Lung (tissue), 12 donors: ENCODE data around the gene EXOC2. TPM values are rescaled to one million over a fixed set of nuclear protein-coding genes. Genes with fewer than 3 reads are reported as not detected.

Experiments
- ATAC-seq: fragments of 200-7000 bp; cut with Tn5 transposase; one replicate; pipeline ENCODE4 v1.9.1; 2020; ENCODE audit warnings: moderate number of reproducible peaks; ENCODE audit not compliant: insufficient read depth, low FRiP score
- DNase-seq, 3 donors: peaks; one replicate each; pipeline ENCODE4 v3.0.0-alpha.2; 2013 to 2017
- H3K27ac ChIP-seq, 2 donors: one replicate each; pipeline ENCODE4 v1.5.1; 2013; ENCODE audit warnings: mild to moderate bottlenecking in 2 of 2, moderate library complexity in 2 of 2, control low read depth in 1 of 2, inconsistent platforms in 1 of 2, low read depth in 1 of 2, low read length in 1 of 2
- H3K27me3 ChIP-seq, 3 donors: one replicate each; pipeline ENCODE4 v1.5.1; 2013; ENCODE audit warnings: low read length in 2 of 3; ENCODE audit not compliant: control insufficient read depth in 3 of 3, insufficient read depth in 3 of 3
- H3K36me3 ChIP-seq, 4 donors: one replicate each; pipeline ENCODE4 v1.5.1; 2013; ENCODE audit warnings: low read length in 4 of 4, mild to moderate bottlenecking in 1 of 4, moderate library complexity in 1 of 4; ENCODE audit not compliant: control insufficient read depth in 4 of 4, insufficient read depth in 4 of 4
- H3K4me1 ChIP-seq, 5 donors: one replicate each; pipeline ENCODE4 v1.5.1; 2013; ENCODE audit warnings: low read length in 5 of 5, mild to moderate bottlenecking in 2 of 5, moderate library complexity in 1 of 5; ENCODE audit not compliant: control insufficient read depth in 5 of 5, insufficient read depth in 5 of 5
- H3K4me3 ChIP-seq: one replicate; pipeline ENCODE4 v1.5.1; 2013; ENCODE audit warnings: mild to moderate bottlenecking, control low read depth, moderate library complexity
- H3K9ac ChIP-seq, 2 donors: one replicate each; pipeline ENCODE4 v1.5.1; 2013; ENCODE audit warnings: low read length in 2 of 2, control low read depth in 1 of 2; ENCODE audit not compliant: insufficient read depth in 1 of 2
- H3K9me3 ChIP-seq, 4 donors: one replicate each; pipeline ENCODE4 v1.5.1; 2013; ENCODE audit warnings: low read length in 3 of 4, mild to moderate bottlenecking in 1 of 4, moderate library complexity in 1 of 4; ENCODE audit not compliant: control insufficient read depth in 4 of 4, insufficient read depth in 3 of 4
- WGBS, 2 donors: extraction: QIAGEN DNeasy Blood & Tissue Kit; methylation state at CpG; one replicate each; pipeline ENCODE4 v1.1.7; 2013; 5-methylcytosine and 5-hydroxymethylcytosine counted together
- polyA plus RNA-seq, 2 donors: library from polyadenylated mRNA; stranded (reverse); fragments of 200-250 nt; gene quantifications; one replicate each; pipeline ENCODE4 v1.2.1, GENCODE V29; 2013
- total RNA-seq, 2 donors: library from RNA; depleted of rRNA in 1 of 2; stranded (reverse); fragments of >200 nt in 1 of 2; gene quantifications; one replicate each; pipeline ENCODE4 v1.2.1, GENCODE V29; 2014 to 2021
- TF ChIP-seq, protein P1 (sequence below): IDR thresholded peaks from 2 replicates; pipeline ENCODE4 v1.5.1; 2012; ENCODE audit warnings: mild to moderate bottlenecking; ENCODE audit errors: control extremely low read depth, extremely low read depth
- donor health status: control.
- donor health status: control.
- donor health status: Bipolar disorder and iron deficiency.
- donor health status: healthy.
- donor health status: DM: yes; HTN: yes; CAD: no.

EXOC2 gene
- total and polyA plus RNA-seq, 4 donors: 6.3 to 33.0 (median 12.8) TPM

DNA sequence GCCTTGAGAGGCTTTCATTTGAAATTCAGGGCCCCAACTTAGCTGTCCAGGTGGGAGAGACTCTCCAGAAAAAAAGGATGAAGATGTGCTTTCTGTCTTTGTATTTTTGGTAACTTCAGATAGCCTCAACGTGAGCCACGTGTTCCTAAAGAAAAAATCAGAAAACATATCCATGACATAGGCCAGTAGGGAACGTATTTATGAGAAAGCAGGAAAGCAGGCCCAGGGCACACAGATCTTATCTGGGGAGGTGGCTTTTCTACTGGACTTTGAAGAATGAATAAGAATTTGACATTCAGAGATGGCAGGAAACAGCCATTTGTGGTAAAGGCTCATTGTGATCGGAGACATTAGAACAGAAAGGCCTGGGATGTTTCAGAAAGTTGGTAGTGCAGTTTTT is 21.2 kb upstream of the EXOC2 start:
- Histone ChIP-seq H3K9ac (no peak overlapping the region), H3K27ac (peak overlapping the region in 1 of 2 donors; percentile 26), H3K4me3 (no peak overlapping the region), H3K36me3 (no peaks in the 10 kb centered on the region), H3K9me3 (peaks cover 0 to 2% (median 0%) of the 10 kb centered on the region in 4 donors), H3K4me1 (peaks cover 0 to 32% (median 3%) of the 10 kb centered on the region in 5 donors), H3K27me3 (no peaks in the 10 kb centered on the region)
- TF ChIP-seq, protein P1, sequence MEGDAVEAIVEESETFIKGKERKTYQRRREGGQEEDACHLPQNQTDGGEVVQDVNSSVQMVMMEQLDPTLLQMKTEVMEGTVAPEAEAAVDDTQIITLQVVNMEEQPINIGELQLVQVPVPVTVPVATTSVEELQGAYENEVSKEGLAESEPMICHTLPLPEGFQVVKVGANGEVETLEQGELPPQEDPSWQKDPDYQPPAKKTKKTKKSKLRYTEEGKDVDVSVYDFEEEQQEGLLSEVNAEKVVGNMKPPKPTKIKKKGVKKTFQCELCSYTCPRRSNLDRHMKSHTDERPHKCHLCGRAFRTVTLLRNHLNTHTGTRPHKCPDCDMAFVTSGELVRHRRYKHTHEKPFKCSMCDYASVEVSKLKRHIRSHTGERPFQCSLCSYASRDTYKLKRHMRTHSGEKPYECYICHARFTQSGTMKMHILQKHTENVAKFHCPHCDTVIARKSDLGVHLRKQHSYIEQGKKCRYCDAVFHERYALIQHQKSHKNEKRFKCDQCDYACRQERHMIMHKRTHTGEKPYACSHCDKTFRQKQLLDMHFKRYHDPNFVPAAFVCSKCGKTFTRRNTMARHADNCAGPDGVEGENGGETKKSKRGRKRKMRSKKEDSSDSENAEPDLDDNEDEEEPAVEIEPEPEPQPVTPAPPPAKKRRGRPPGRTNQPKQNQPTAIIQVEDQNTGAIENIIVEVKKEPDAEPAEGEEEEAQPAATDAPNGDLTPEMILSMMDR: no peak
- WGBS, 2 donors: 70 to 76% methylated on average over 4 of the region's 4 CpGs
- ATAC-seq: no peak
- DNase-seq: no peak

DNA sequence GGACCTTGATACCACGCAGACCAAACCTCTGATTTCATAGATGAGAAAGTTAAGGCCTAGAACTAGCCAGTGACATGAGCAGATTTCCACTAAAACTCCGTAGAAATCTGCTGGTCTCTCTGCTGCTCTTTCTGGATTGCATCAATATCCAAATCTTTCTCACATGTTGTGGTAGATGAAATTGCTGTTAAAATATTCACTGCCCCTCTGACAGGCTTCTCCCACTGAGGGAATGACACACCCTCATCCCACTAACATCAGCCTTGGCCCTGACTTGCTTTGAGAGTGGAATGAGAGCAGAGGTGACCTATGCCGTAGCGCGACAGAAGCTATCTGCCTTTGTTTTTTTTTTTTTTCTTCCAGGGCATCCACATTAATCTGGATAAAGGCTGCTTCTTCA is 20.4 kb upstream of the EXOC2 start:
- H3K4me3 ChIP-seq: no peak overlapping the region
- ATAC-seq: no peak
- 94 to 99% methylated on average over 5 of the region's 5 CpGs for WGBS, 2 donors
- H3K36me3 ChIP-seq: no peaks in the 10 kb centered on the region
- H3K9me3 ChIP-seq: peaks cover 0 to 2% (median 0%) of the 10 kb centered on the region in 4 donors
- TF ChIP-seq, protein P1: no peak
- no peak overlapping the region for H3K9ac ChIP-seq
- no peaks in the 10 kb centered on the region for H3K27me3 ChIP-seq
- H3K27ac ChIP-seq: no peak overlapping the region
- no peak for DNase-seq
- H3K4me1 ChIP-seq: peaks cover 0 to 40% (median 3%) of the 10 kb centered on the region in 5 donors

DNA sequence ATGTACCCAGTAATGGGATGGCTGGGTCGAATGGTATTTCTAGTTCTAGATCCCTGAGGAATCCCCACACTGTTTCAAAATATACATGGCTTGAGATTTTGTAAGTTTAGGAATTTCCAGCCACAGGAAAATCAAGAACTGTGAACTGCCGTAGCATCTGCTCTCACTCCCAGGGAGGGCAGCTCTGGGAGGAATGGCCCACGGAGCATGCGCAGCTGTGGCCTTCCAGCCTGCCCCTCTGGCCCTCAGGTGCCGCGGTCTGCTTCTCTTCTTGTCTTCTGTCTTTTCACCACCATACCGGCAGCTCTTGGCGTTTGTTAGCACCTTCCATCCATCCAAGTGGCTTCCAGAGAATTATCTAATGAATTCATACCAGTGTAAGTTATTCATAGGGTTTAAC is 19.9 kb upstream of the EXOC2 start:
- DNase-seq (no peak), ATAC-seq (no peak)
- TF ChIP-seq, protein P1: no peak
- Histone ChIP-seq H3K4me1 (peaks cover 0 to 44% (median 3%) of the 10 kb centered on the region in 5 donors), H3K36me3 (no peaks in the 10 kb centered on the region), H3K27ac (no peak overlapping the region), H3K4me3 (no peak overlapping the region), H3K9ac (no peak overlapping the region), H3K27me3 (no peaks in the 10 kb centered on the region), H3K9me3 (peaks cover 0 to 2% (median 0%) of the 10 kb centered on the region in 4 donors)
- WGBS, 2 donors: 93 to 96% methylated on average over 8 of the region's 8 CpGs

DNA sequence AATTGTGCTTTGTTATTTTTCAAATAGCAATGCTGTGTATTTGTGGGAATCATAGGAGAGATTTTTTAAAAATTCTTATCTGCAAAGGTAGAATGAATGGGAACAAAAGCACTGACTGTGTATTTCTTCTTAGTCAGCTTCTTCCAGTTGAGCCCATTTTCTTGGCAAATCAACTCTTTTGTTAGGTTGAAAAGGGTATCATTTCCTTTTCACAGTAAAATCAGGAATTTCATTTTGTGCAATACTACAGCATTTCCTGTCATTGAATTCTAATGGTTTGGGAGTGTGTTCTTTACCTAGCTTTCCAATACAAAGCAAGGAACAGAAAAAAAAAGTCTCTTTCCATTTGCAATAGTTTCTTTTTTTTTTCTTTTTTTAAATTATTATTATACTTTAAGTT is 19.0 kb upstream of the EXOC2 start:
- H3K4me3 ChIP-seq: no peak overlapping the region
- TF ChIP-seq, protein P1: no peak
- H3K9me3 ChIP-seq: peaks cover 0 to 1% (median 0%) of the 10 kb centered on the region in 4 donors
- ATAC-seq (no peak), DNase-seq (peak in 1 of 3 donors; percentile 51)
- H3K27ac ChIP-seq: peak overlapping the region; percentile 62 to 92
- peak overlapping the region in 1 of 2 donors; percentile 97 for H3K9ac ChIP-seq
- no peaks in the 10 kb centered on the region for H3K27me3 ChIP-seq
- no peaks in the 10 kb centered on the region for H3K36me3 ChIP-seq
- peaks cover 0 to 44% (median 3%) of the 10 kb centered on the region in 5 donors for H3K4me1 ChIP-seq
